GM12874 (cell line): ENCODE data around the gene FYN.
A peak's percentile ranks its signal among the peaks of the same experiment; 100 is the strongest.

ENCODE experiments used
- CTCF ChIP-seq: IDR thresholded peaks from 2 replicates; pipeline ENCODE4 v1.5.1; 2011; ENCODE audit warnings: low read depth, mild to moderate bottlenecking, control low read depth, low read length, moderate library complexity; ENCODE audit not compliant: insufficient read depth

The FYN gene

GRCh38 chr6:111646942-111647341, 226.3 kb downstream of the FYN start:
- TF ChIP-seq CTCF = no peak

- TF ChIP-seq CTCF = no peak
Observed at GRCh38 chr6:111646034-111646433, 227.2 kb downstream of the FYN start.

- TF ChIP-seq CTCF = no peak
Observed at GRCh38 chr6:111644893-111645430, 228.3 kb downstream of the FYN start.

GRCh38 chr6:111642463-111643158, 230.6 kb downstream of the FYN start:
- peak; percentile 56 for TF ChIP-seq CTCF

GRCh38 chr6:111639266-111639665, 234.0 kb downstream of the FYN start:
- no peak for TF ChIP-seq CTCF

GRCh38 chr6:111633822-111634221, 239.4 kb downstream of the FYN start:
- no peak for TF ChIP-seq CTCF

GRCh38 chr6:111632468-111633247, 240.6 kb downstream of the FYN start:
- TF ChIP-seq CTCF = no peak
